HuH-7.5 (cell line): ENCODE results near the gene DTNB.

Source experiments
- DNase-seq: peaks from one replicate; pipeline ENCODE4 v3.0.0; 2011; ENCODE audit warnings: low spot score

The DTNB gene

GRCh38 chr2:25369876-25370275 is 303.5 kb downstream of the DTNB start:
- no peak for DNase-seq

- DNase-seq = no peak
Observed at GRCh38 chr2:25369439-25369838, 303.9 kb downstream of the DTNB start.

- DNase-seq = no peak
Observed at GRCh38 chr2:25368660-25369059, 304.7 kb downstream of the DTNB start.

GRCh38 chr2:25367296-25367695 is 306.1 kb downstream of the DTNB start:
- DNase-seq = no peak

DNA sequence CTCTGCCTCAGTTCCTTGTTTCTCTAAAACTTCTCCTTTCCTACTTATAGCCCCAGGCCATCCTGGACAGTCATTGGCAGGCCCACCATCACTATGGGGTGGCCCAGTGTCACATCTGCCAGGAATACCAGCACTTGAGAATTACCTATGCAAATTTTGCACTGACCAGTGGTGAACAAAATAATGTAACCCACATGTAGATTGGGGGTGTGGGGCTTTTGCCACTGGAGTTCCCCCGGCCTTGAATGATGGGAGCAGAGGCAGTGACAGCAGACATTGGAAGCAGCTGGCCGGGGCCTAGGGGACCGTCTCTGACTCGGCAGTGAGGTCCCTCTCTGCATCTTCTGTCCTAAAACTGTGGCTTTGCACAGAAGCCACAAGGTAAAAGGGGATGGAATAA is 306.7 kb downstream of the DTNB start:
- DNase-seq = no peak

- DNase-seq = no peak
Observed at GRCh38 chr2:25365241-25365640, 308.1 kb downstream of the DTNB start.

- no peak for DNase-seq
Observed at GRCh38 chr2:25363733-25364132, 309.6 kb downstream of the DTNB start.

DNA sequence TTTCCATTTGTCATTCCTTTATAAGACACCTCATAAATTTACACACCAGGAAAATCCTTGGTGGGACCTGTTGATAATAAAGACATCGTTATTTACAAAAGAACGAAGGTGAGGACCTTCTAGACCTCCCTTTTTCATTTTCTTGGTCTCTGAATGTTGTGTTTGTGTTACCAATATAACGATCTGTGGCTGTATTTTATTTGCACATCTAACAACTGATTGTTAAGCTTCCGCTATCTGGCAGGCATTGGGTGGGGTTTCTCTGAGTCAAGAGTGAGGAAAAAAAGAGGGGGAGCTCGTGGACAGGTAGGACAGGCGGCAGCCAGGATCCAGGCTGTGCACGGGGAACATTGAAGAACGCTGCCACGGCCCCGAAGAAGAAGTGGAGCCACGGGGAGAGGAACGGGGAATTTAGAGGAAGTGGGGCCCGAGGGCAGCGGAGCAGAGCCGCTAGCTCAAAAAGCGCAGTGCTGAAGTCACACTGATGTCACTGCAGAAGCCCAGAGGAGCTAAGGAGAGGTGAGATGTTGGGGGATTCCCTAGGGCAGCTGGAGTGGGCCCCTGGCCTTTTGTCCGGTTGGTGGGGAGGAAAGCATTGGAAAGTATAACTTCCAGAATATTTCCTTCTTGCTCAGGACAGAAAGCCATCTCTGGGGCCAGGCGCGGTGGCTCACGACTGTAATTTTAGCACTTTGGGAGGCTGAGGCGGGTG is 310.8 kb downstream of the DTNB start:
- no peak for DNase-seq

DNA sequence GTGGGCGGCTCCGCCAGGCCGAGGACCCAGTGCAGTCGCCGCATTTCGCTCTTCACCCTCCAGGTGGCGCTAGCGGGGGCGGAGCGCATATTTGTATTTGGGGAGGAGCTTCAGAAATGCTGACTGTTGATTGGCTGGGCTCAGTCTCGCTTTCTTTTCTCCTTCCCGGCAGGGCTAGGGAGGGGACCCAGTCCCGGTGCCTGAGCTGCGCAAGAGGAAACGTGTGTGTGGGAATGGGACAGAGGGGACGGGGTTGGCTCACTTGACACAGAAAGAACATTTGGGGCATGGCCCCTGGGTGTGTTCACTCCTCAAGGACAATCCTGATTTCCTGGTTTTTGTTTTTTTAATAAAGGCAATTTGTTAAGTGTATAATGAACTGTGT is 311.3 kb downstream of the DTNB start:
- peak; percentile 91 for DNase-seq

DNA sequence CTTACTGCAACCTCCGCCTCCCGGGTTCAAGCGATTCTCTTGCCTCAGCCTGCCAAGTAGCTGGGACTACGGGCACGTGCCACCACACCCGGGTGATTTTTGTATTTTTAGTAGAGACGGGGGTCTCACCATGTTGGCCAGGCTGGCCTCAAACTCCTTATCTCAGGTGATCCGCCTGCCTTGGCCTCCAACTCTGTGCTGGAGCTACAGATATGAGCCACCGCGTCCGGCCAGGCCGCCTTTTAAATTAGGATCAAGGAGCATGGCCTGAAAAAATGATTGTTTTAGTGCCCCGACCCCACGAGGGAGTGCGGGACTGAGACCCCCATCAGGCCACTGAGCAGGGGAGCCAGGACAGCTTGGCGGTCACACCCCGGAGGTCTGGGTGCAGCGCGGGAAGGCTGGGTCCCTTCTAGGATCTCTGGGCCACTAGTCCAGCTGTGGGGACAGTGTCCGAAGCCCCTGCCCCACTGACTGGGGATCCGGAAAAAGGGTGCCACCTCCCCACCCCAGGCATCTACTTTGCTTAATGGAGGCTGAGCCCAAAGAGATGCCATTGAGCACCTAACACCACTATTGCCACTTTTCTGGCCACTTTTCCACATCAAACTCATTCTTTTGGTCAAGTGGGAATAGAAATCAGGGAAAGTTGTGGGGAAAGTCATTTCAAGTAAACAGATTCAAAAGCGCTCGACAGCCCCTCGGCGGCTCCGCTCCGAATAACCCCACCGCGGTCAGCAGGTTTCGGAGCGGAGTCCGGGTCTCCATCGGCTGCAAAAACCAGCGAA is 311.9 kb downstream of the DTNB start:
- DNase-seq = no peak

GRCh38 chr2:25358836-25359235 is 314.5 kb downstream of the DTNB start:
- no peak for DNase-seq

GRCh38 chr2:25358249-25358815 is 315.0 kb downstream of the DTNB start:
- no peak for DNase-seq

DNA sequence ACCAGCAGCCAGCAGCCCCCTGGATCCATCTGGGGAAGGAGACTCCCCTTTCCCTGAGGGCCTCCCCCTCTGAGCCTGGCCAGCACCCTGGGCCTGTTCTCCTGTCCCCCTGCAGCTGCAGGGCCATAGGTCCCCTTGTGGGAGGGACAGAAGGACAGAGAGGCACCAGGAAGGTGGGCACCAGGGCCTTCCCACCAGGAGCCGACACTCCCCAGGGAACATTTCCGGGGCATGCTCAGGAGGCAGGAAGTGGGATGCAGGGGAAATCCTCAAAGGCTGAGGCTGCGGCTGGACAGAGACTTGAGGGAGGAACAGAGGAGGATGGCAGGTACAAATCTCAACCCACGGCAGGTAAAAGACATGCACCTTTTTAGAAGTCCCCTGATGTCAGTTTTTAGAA is 317.3 kb downstream of the DTNB start:
- no peak for DNase-seq

DNA sequence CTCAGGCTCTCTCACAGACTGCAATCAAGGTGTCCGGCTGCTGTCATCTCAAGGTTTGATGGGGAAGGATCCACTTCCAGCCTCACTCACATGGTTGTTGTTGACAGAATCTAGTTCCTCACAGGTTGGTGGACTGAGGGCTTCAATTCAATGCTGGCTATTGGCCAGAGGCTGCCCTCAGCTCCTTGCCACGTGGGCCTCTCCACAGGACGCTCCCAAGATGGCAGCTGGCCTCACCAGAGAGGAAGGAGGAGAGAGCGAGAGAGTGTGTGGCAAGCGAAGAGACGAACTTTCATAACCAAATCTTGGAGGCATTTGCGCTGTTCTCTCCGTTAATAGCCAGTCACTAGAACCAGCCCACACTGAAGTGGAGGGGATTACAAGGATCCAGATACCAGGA is 318.1 kb downstream of the DTNB start:
- DNase-seq = no peak

- no peak for DNase-seq
Observed at GRCh38 chr2:25354116-25354515, 319.3 kb downstream of the DTNB start.

- DNase-seq = no peak
Observed at GRCh38 chr2:25349397-25349796, 324.0 kb downstream of the DTNB start.

- DNase-seq = no peak
Observed at GRCh38 chr2:25347846-25348245, 325.5 kb downstream of the DTNB start.

DNA sequence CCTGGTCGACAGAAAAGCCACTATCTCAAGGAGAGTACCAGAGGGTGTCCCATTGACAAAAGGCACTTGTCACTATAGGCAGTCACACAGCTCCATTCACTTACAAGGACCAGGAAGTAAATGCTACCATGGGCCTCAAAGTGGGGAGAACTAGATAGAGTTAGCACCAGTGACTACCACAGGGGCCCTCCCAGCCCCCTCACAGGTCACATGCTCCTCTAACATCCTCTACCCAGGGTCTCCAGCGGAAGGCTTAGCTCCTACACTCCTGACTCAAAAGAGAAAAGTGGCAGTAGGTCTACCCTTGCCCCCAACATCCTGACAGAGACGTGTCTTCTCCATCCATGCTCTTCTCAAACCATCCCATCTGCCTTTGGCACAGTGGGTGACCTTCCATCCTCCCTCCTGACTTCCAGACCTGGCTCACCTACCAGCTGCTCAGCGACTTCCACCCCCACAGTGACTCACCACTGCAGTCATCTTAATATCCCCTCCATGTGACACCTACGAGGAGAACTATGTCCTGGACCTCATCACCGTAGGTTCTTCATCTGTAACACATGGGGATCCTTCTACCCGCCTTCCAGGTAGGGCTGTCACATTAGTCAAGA is 326.1 kb downstream of the DTNB start:
- DNase-seq = no peak

GRCh38 chr2:25343187-25343825 is 330.1 kb downstream of the DTNB start:
- DNase-seq = no peak

- DNase-seq = peak; percentile 93
Observed at GRCh38 chr2:25342372-25343186, 330.8 kb downstream of the DTNB start.

- DNase-seq = peak; percentile 64
Observed at GRCh38 chr2:25341753-25342371, 331.5 kb downstream of the DTNB start, which contains the start of gene DNMT3A. DNMT3A (minus strand) TSS chr2:25341925; CDS start chr2:25313984, 27,941 bp downstream.
